DND-41 (cell line): ENCODE measurements around the gene ADAM10.

ENCODE experiments used
- ATAC-seq: fragments of 200-7000 bp; cut with Tn5 transposase; 3 replicates; pipeline ENCODE4 v1.9.1; 2021; ENCODE audit warnings: low read depth; ENCODE audit not compliant: insufficient read depth
- DNase-seq: peaks from one replicate; pipeline ENCODE4 v3.0.0-alpha.2; 2020
- H2AFZ ChIP-seq: 2 replicates; pipeline ENCODE4 v1.6.0; 2012; ENCODE audit warnings: low read depth, low read length
- H3K27ac ChIP-seq: 2 replicates; pipeline ENCODE4 v1.5.1; 2012; ENCODE audit warnings: low read length, inconsistent platforms
- H3K27me3 ChIP-seq: fragments of 200-600 bp; sonication (generic); 2 replicates; pipeline ENCODE4 v1.6.0; 2012; ENCODE audit warnings: low read length, mild to moderate bottlenecking, inconsistent platforms; ENCODE audit not compliant: insufficient read depth, poor library complexity
- H3K36me3 ChIP-seq: 2 replicates; pipeline ENCODE4 v1.5.1; 2012; ENCODE audit warnings: low read length, inconsistent platforms; ENCODE audit not compliant: insufficient read depth
- H3K4me1 ChIP-seq: 2 replicates; pipeline ENCODE4 v1.5.1; 2012; ENCODE audit warnings: mild to moderate bottlenecking, low read length; ENCODE audit not compliant: insufficient read depth
- H3K4me2 ChIP-seq: 2 replicates; pipeline ENCODE4 v1.6.0; 2012; ENCODE audit warnings: mild to moderate bottlenecking, moderate library complexity, low read length, inconsistent platforms; ENCODE audit not compliant: insufficient read depth
- H3K4me3 ChIP-seq, 2 experiments: fragments of 200-600 bp in 1 of 2; shearing (Covaris generic) in 1 of 2; 2 replicates each; pipeline ENCODE4 v1.5.1; 2012 to 2016; ENCODE audit warnings: inconsistent platforms in 2 of 2, low read length in 2 of 2, mild to moderate bottlenecking in 2 of 2, low read depth in 1 of 2, moderate library complexity in 1 of 2
- H3K79me2 ChIP-seq: 2 replicates; pipeline ENCODE4 v1.6.0; 2012; ENCODE audit warnings: low read length, inconsistent platforms; ENCODE audit not compliant: insufficient read depth
- H3K9ac ChIP-seq: 2 replicates; pipeline ENCODE4 v1.6.0; 2012; ENCODE audit warnings: low read depth, mild to moderate bottlenecking, inconsistent platforms, low read length, moderate library complexity
- H3K9me3 ChIP-seq: 2 replicates; pipeline ENCODE4 v1.5.1; 2012; ENCODE audit warnings: low read length, moderate library complexity, mild to moderate bottlenecking, inconsistent platforms; ENCODE audit not compliant: insufficient read depth, severe bottlenecking
- H4K20me1 ChIP-seq: 2 replicates; pipeline ENCODE4 v1.6.0; 2012; ENCODE audit warnings: low read length; ENCODE audit not compliant: insufficient read depth
- EZH2 ChIP-seq: IDR thresholded peaks from 3 replicates; pipeline ENCODE4 v1.6.1; 2012; ENCODE audit warnings: borderline replicate concordance, low read depth, mild to moderate bottlenecking, moderate library complexity, low read length, inconsistent platforms; ENCODE audit not compliant: severe bottlenecking
- TF ChIP-seq, protein P1 (sequence below): IDR thresholded peaks from 2 replicates; pipeline ENCODE4 v1.5.1; 2012; ENCODE audit warnings: borderline replicate concordance, low read length, moderate library complexity, mild to moderate bottlenecking; ENCODE audit not compliant: poor library complexity, severe bottlenecking; ENCODE audit errors: extremely low read depth

ADAM10 gene

DNA sequence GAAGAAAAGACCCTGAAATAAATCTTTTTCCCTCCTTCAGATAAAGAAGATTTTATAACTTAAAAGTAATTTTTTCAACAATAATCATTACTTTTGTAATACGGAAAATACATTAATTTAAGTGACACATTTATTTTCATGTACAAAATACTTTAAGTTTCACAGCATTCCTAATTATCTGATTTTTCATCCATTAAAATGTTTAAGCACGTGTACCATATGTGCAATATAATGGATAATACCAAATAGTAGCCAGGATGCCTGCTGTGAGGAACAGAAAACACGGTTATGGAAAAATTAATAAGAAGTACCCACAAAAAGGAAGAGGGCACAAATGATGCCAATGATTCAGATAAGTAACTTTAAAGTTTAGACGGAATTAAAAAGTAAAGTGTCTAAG, 33.5 kb downstream of the ADAM10 start:
- no peak overlapping the region for H3K4me2 ChIP-seq

DNA sequence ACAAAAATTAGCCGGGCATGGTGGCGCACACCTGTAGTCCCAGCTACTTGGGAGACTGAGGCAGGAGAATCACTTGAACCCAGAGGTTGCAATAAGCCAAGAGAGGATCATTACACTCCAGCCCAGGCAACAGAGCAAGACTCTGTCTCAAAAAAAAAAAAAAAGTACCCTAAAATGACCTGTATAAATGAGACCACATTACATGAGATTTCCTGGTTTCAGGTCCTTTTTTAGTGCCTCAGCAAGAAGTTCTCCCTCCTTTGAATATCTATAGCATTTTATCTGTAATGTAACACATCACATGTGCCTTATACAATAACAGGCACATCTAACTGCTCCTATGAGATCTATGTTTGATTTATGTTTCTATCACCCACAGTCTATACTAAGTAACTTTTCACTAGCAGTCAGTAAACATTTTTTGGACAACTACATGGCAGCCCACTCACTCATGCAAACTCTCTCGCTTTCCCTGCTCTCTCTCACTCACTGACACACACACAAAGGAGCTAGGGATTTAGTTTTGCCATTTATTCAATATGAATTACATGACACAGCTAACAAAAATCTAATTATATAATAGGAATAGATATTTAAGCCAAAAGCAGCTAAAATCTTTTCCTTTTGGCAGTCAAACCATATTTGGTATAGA, 34.1 kb downstream of the ADAM10 start:
- Histone ChIP-seq H3K9ac (no peak overlapping the region), H3K36me3 (peaks cover 21% of the 10 kb centered on the region; the same call in 1 of the 2 replicates), H2AFZ (no peak overlapping the region), H3K4me1 (no peaks in the 10 kb centered on the region), H3K9me3 (no peaks in the 10 kb centered on the region), H4K20me1 (peaks cover 9% of the 10 kb centered on the region; the same call in 1 of the 2 replicates), H3K4me3 (no peak overlapping the region), H3K27me3 (no peaks in the 10 kb centered on the region), H3K27ac (no peak overlapping the region), H3K4me2 (no peak overlapping the region), H3K79me2 (peaks cover 73% of the 10 kb centered on the region)
- TF ChIP-seq, protein P1, sequence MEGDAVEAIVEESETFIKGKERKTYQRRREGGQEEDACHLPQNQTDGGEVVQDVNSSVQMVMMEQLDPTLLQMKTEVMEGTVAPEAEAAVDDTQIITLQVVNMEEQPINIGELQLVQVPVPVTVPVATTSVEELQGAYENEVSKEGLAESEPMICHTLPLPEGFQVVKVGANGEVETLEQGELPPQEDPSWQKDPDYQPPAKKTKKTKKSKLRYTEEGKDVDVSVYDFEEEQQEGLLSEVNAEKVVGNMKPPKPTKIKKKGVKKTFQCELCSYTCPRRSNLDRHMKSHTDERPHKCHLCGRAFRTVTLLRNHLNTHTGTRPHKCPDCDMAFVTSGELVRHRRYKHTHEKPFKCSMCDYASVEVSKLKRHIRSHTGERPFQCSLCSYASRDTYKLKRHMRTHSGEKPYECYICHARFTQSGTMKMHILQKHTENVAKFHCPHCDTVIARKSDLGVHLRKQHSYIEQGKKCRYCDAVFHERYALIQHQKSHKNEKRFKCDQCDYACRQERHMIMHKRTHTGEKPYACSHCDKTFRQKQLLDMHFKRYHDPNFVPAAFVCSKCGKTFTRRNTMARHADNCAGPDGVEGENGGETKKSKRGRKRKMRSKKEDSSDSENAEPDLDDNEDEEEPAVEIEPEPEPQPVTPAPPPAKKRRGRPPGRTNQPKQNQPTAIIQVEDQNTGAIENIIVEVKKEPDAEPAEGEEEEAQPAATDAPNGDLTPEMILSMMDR = no peak
- no peak for TF ChIP-seq EZH2
- no peak for ATAC-seq
- no peak for DNase-seq

More for the DNA sequence above, 33.5 kb downstream of the ADAM10 start:
- H3K9me3 ChIP-seq = no peaks in the 10 kb centered on the region
- H3K4me3 ChIP-seq = no peak overlapping the region
- no peaks in the 10 kb centered on the region for H3K4me1 ChIP-seq
- no peak overlapping the region for H2AFZ ChIP-seq
- peaks cover 73% of the 10 kb centered on the region for H3K79me2 ChIP-seq
- no peaks in the 10 kb centered on the region for H3K27me3 ChIP-seq
- H3K9ac ChIP-seq = no peak overlapping the region
- ATAC-seq = no peak
- TF ChIP-seq, protein P1 = no peak
- TF ChIP-seq EZH2 = no peak
- DNase-seq = no peak
- peaks cover 21% of the 10 kb centered on the region; the same call in 1 of the 2 replicates for H3K36me3 ChIP-seq
- no peak overlapping the region for H3K27ac ChIP-seq
- peaks cover 9% of the 10 kb centered on the region; the same call in 1 of the 2 replicates for H4K20me1 ChIP-seq

DNA sequence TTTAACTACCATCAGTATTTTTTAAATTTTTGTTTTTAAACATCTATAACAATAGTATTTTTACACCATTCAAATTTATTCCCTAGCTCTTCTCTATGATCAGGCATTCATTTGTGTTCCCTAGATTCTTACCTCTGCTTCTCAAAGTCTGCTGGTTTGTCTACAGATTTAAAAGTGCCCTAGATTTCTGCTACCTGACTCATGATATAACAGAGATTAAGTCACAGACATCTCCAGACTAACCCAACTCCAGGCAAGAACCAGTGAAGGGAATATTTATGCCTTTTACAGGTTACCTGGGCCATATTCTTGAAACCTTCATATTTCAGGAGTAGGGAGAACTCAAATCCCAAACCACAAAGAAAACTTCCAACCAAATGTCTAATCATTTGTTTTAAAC, 38.8 kb downstream of the ADAM10 start:
- Histone ChIP-seq H3K79me2 (peaks cover 76% of the 10 kb centered on the region), H3K4me1 (no peaks in the 10 kb centered on the region)

More for the DNA sequence above, 38.8 kb downstream of the ADAM10 start:
- no peak for ATAC-seq
- peaks cover 7% of the 10 kb centered on the region; the same call in 1 of the 2 replicates for H3K36me3 ChIP-seq
- H2AFZ ChIP-seq = no peak overlapping the region
- H3K4me3 ChIP-seq = no peak overlapping the region
- TF ChIP-seq, protein P1 = no peak
- TF ChIP-seq EZH2 = no peak
- H3K27me3 ChIP-seq = no peaks in the 10 kb centered on the region
- no peak for DNase-seq
- peaks cover 4% of the 10 kb centered on the region; the same call in 1 of the 2 replicates for H4K20me1 ChIP-seq
- H3K4me2 ChIP-seq = no peak overlapping the region
- no peak overlapping the region for H3K27ac ChIP-seq
- no peak overlapping the region for H3K9ac ChIP-seq
- no peaks in the 10 kb centered on the region for H3K9me3 ChIP-seq
